Measurements from ENCODE around the gene ZNF146.
"Not testable (repeated sequence)": the region's sequence is repeated elsewhere in the genome, so short reads cannot be mapped to it uniquely, and the experiment has no call there.

DNA sequence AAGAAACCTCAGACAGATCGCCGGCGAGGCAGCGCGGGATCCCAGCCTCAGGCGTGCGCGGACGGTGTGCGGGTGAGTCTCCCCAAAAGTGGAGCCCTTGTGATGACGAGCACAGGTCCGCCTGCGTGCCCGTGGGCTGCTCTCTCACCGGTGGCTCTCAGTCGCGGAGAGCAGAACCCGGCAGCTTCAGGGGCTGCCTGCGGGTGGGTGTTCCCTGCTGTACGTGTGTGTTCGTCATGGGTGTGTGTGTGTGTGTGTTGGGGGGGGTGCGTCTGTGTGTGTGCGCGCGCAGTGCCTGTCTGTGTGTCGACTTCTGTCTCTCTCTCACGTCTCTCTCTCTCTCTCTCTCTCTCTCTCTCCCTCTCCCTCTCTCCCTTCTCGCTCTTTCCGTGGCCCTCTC is 54.4 kb downstream of the ZNF146 start:
- TF ChIP-seq, protein P1, sequence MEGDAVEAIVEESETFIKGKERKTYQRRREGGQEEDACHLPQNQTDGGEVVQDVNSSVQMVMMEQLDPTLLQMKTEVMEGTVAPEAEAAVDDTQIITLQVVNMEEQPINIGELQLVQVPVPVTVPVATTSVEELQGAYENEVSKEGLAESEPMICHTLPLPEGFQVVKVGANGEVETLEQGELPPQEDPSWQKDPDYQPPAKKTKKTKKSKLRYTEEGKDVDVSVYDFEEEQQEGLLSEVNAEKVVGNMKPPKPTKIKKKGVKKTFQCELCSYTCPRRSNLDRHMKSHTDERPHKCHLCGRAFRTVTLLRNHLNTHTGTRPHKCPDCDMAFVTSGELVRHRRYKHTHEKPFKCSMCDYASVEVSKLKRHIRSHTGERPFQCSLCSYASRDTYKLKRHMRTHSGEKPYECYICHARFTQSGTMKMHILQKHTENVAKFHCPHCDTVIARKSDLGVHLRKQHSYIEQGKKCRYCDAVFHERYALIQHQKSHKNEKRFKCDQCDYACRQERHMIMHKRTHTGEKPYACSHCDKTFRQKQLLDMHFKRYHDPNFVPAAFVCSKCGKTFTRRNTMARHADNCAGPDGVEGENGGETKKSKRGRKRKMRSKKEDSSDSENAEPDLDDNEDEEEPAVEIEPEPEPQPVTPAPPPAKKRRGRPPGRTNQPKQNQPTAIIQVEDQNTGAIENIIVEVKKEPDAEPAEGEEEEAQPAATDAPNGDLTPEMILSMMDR (conservative IDR thresholded peaks at IDR 0.05 in 1 of 2, IDR thresholded peaks at IDR 0.05 in 1 of 2; ENCODE audit: extremely low read depth in 1 of 2, insufficient read depth in 1 of 2, low read depth in 1 of 2, low read length in 2 of 2) = not testable (repeated sequence)
- TF ChIP-seq EZH2 (IDR thresholded peaks at IDR 0.05; ENCODE audit: borderline replicate concordance, low read length) = not testable (repeated sequence)

All from mammary epithelial cell (primary cell).